ENCODE data around the gene RAPGEF4.
"Not testable (repeated sequence)": the region's sequence is repeated elsewhere in the genome, so short reads cannot be mapped to it uniquely, and the experiment has no call there.

RAPGEF4 gene

GRCh38 chr2:173079141-173079540 is 343.5 kb downstream of the RAPGEF4 start:
- no peak for DNase-seq

- no peak for DNase-seq
Measured at GRCh38 chr2:173079973-173080860, 344.6 kb downstream of the RAPGEF4 start.

- DNase-seq: no peak
Measured at GRCh38 chr2:173086518-173087213, 351.0 kb downstream of the RAPGEF4 start.

DNA sequence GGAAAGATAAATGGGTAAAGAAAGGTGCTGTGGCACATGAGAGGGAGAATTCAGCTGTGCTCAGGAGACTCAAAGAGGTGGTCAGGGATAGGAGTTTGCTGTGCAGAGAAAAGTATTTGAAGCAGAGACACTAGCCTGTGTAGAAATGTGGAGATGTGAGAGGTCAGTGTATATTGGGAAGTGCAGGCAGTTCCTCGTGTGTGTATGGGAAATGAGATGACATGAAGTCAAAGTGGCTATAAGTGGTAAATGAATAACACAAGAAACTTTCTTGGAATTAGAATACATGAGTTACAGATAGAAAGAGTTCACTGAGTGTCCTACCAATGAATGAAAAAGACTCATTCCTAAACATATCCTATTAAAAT is 351.6 kb downstream of the RAPGEF4 start:
- DNase-seq: no peak

DNA sequence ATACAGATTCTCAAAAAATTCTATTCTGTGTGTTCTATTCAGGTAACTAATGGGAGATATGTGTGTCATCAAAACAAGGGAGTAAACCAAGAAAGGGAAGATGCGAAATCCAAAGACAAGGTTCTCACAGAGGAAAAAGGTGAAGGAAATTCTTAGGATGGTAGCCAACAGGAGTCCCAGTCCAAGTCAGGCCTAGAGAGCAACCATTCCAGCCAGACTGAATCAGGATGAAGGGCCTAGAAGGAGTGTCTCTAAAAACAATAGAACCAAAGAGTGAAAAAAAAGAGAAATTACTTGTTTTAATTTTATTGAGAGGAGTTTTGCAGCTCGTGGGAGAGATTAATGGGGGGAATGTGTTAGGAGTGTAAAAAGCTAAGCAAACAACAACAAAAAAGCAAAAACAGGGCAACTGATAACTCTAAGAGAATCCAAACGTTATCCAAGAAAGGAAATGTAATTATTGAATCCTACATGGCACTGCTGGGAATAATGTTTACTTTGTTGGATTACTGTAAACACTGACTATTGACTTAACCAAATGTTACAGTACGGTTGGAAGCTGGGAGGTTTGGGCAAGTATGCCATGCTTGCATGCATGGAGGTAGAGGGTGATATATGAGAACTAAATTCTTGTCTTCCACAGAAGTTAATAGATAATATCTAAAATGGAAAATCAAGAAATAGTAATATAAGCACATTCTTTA is 352.3 kb downstream of the RAPGEF4 start:
- no peak for DNase-seq

DNA sequence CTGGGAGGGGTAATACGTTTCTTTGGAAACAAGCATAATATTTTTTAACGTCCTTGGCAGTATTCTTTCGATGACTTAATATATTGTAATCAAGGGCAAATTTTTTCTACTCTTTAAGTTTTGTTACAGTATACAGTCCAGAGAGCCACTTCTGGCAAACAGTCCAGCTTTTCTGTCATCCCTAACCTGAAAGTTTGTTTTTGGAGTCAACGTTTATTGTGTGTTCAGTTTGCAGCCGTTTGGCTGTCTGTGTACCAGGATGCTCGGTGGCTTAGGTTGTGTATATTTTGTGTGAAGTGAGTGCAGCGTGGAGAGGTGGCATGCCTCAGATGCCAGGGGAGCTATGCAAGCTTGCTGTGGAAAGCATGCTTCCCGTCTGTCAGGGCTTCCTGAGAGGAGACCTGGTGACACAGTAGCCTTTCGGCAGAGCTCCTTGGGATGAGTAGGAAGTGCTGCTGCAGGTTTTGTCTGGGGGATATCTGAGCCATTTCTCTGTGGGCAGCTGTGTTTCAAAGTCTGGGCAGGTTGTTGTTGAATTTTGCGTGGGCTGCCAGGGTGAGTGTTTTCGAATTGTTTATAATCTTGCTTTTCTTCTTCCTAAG is 354.7 kb downstream of the RAPGEF4 start:
- DNase-seq: no peak

DNA sequence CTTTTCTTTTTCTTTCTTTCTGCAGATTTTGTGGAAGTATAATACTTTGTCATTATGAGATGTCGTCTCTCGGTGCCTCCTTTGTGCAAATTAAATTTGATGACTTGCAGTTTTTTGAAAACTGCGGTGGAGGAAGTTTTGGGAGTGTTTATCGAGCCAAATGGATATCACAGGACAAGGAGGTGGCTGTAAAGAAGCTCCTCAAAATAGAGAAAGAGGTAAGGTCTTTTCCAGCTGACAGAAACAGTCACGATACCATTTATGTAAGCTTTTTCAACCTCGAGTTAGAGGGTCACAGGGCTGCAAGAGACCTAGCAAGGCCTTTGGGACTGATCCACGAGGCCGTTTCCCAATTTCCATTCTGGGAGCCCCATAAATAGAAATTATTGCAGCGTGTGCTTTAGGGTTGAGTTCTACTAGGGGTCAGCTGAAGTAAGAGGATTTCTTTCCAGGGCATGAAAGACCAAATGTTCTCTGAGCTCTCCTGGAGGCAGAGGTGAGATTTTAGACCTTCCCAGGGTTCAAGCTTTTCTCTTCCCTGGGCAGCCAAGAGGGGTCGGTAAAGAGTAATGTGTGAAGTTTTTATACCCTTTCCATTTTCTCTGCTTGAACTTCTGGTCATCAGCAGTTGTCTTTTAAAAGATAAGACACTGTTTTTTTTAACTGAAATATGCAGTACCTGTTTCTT is 355.5 kb downstream of the RAPGEF4 start:
- no peak for DNase-seq

GRCh38 chr2:173091910-173092309 is 356.3 kb downstream of the RAPGEF4 start:
- no peak for DNase-seq

DNA sequence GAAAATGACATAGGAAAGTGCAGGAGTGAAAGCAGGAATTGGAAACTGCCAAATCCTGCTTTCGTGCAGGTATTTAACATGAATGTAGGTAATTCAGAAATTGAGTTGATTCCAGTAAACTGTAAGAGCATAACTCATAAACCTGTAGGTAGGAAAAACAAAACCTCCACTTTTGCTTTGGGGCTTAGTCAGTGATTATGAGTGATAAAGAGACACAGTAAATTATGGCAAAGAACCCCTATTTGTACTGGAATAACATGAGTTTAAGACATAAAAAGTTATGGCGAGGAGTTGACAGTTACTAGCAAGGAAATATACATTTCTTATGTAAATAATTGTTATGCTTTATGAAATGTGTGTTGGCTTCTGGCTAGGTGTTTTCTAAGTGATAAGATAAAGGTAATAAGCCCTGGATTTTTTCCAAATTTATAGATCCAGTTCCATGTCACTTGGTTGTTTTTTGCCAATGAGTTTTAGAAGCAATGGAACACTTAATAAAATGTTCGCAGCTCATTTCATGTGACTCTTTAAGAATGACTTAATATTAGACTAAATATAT is 357.3 kb downstream of the RAPGEF4 start:
- DNase-seq: no peak

- not testable (repeated sequence) for DNase-seq
Measured at GRCh38 chr2:173093617-173094016, 358.0 kb downstream of the RAPGEF4 start.

DNA sequence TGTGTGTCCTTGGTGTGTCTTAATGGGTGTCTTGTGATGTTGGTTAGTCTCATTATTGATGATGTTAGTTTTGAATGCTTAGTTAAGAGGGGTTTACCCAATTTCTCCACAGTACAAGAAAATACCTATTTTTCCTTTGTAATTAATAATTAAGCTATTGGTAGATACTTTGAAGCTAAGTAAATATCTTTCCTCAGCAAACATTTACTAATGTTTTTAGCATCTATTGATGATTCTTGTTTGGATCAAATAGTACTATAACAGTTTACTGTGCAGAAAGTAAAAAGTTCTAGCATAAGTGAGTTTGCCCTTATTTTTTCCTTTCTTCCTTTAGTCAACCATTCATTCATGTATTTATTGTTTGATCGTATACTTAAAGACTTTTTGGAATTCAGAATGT is 359.1 kb downstream of the RAPGEF4 start:
- no peak for DNase-seq

DNA sequence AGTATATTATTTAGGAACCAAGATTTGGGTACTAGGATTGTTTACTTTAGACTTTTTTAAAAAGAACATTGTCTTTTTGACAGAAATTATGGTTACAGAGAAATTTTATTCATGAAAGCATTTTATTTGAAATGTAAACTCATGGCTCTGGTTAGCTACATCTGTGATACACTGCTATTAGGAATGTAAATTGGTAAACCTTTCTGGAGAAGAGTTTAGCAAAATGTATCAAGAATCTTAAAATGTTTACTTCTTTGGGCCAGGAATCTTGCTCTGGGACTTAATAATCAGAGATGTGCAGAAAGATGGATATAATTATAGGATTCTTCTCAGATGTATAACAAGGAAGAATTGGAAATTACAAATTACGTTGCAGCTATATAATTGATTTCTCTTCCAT is 359.7 kb downstream of the RAPGEF4 start:
- DNase-seq: no peak

DNA sequence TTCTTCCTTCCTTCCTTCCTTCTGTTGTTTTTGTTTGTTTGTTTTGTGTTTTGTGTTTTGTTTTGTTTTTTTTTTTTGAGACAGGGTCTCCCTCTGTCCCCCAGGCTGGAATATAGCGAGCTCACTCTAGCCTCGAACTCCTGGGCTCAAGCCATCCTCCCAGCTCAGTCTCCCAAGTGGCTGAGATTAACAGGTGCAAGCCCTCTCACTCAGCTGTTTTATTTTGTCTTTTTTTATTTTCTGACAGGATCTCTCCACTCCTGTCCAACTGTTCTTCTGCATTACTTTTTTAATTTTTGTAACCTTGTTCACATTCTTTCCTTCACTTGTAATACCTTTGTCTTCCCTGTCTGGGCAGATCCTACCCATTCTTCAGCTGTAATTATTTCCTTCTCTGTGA is 363.6 kb downstream of the RAPGEF4 start:
- no peak for DNase-seq

DNA sequence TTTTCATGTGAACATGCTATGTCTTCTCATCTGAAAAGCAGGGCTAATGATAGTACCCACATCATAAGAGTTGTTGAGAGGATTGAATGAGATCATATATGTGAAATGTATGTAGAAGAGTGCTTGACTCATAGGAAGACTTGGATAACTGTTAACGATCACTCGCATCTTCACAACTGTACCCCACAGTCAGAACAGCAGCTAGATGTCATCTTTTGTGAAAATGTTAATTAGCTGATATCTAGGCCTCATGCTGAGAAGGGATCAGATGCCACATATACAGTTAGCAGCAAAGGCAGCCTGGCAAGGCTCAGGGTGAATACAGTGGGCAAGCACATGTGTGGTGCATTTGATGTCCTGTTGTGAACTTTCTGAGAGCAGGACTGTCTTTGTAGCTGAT is 364.2 kb downstream of the RAPGEF4 start:
- no peak for DNase-seq

DNA sequence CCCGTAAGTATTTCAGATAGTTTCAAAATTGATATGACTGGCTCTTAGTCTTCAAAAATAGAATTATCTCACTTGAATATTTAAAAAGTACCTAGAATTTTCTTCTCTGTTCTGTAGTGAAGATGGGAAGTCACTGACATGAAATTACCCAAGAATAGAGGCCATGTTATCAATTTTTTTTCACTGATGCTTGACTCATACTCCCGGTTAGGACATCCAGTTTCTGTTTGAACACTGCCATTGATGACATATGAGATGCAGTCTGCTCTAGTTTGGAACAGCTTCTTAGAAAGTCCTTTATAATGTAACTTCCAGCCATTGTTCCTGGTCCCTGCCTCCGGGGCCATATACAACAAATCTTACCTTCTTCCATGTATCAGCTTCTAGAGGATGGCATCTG is 366.0 kb downstream of the RAPGEF4 start:
- no peak for DNase-seq
